ENCODE data around the gene SVIL. TPM values are rescaled to one million over a fixed set of nuclear protein-coding genes. Genes with fewer than 3 reads are reported as not detected.
A peak's percentile ranks its signal among the peaks of the same experiment; 100 is the strongest.

SVIL gene
- total and polyA plus RNA-seq, 2 donors (not counting 1 experiment from before 2014, with no cell fraction given), result 0.74 to 0.88 TPM

GRCh38 chr10:29658984-29659965, 24.5 kb upstream of the SVIL start:
- H3K36me3 ChIP-seq (replicated peaks in 1 of 2; ENCODE audit: control extremely low read depth in 1 of 2, control insufficient read depth in 1 of 2, extremely low read depth in 1 of 2, insufficient read depth in 2 of 2, low read length in 1 of 2), result peaks cover 0 to 1% of the 10 kb centered on the region in 2 experiments
- H3K27ac Mint-ChIP-seq, result no peak overlapping the region
- no peak overlapping the region for H3K27ac ChIP-seq (ENCODE audit: low read length in 2 of 2)
- POLR2A ChIA-PET, result no interaction called here
- peaks cover 3 to 12% (median 10%) of the 10 kb centered on the region in 3 donors for H3K9me3 ChIP-seq (ENCODE audit: control extremely low read depth in 1 of 3, control insufficient read depth in 2 of 3, insufficient read depth in 1 of 3, low read length in 2 of 3)
- no peaks in the 10 kb centered on the region for H3K27me3 ChIP-seq (replicated peaks in 1 of 4; ENCODE audit: control extremely low read depth in 1 of 4, control insufficient read depth in 3 of 4, insufficient read depth in 4 of 4, low read length in 3 of 4)
- TF ChIP-seq CTCF (IDR thresholded peaks at IDR 0.05) (no peak), EZH2 (IDR thresholded peaks at IDR 0.05; ENCODE audit: borderline replicate concordance, insufficient read depth, low read depth, low read length, poor library complexity, severe bottlenecking) (no peak)
- peaks cover 8 to 12% of the 10 kb centered on the region in 2 donors for H3K4me1 ChIP-seq (ENCODE audit: control insufficient read depth in 2 of 2, insufficient read depth in 2 of 2, low read length in 2 of 2)
- intact Hi-C loops (cut with micrococcal nuclease), result no loop called here
- H3K9me3 Mint-ChIP-seq (ENCODE audit: insufficient read depth), result peaks cover 2% of the 10 kb centered on the region
- no peaks in the 10 kb centered on the region for H3K27me3 Mint-ChIP-seq
- CTCF ChIA-PET, result no interaction called here
- H3K9ac ChIP-seq (ENCODE audit: low read length), result no peak overlapping the region
- DNase-seq (peak; percentile 31), ATAC-seq (ENCODE audit: low read depth) (peak; percentile 33)
- H3K4me3 Mint-ChIP-seq, result no peak overlapping the region
- H3K4me1 Mint-ChIP-seq, result peaks cover 8% of the 10 kb centered on the region
- no peak overlapping the region for H3K4me3 ChIP-seq (ENCODE audit: control extremely low read depth in 1 of 5, extremely low read depth in 1 of 5, insufficient read depth in 1 of 5, low read depth in 2 of 5, low read length in 4 of 5)
- H3K4me2 ChIP-seq (replicated peaks; ENCODE audit: low read depth, low read length, poor library complexity, severe bottlenecking), result no peak overlapping the region
- H3K79me2 ChIP-seq (ENCODE audit: control insufficient read depth, insufficient read depth, low read length), result no peaks in the 10 kb centered on the region
- no peak overlapping the region for H2AFZ ChIP-seq (ENCODE audit: insufficient read depth, low read depth, low read length, poor library complexity, severe bottlenecking)
- WGBS (ENCODE audit: insufficient coverage), result 19% methylated on average over 6 of the region's 10 CpGs
- no peaks in the 10 kb centered on the region for H4K20me1 ChIP-seq (ENCODE audit: control insufficient read depth, insufficient read depth, low read length, poor library complexity, severe bottlenecking)
